ENCODE data around the gene HEXIM2. TPM values are rescaled to one million over a fixed set of nuclear protein-coding genes. Genes with fewer than 3 reads are reported as not detected.

HEXIM2 gene
- total and polyA plus RNA-seq, 2 of the 13 experiments (the other 11 are each of a cell fraction or from before 2014, with no cell fraction given), result 27.1 to 32.4 TPM

DNA sequence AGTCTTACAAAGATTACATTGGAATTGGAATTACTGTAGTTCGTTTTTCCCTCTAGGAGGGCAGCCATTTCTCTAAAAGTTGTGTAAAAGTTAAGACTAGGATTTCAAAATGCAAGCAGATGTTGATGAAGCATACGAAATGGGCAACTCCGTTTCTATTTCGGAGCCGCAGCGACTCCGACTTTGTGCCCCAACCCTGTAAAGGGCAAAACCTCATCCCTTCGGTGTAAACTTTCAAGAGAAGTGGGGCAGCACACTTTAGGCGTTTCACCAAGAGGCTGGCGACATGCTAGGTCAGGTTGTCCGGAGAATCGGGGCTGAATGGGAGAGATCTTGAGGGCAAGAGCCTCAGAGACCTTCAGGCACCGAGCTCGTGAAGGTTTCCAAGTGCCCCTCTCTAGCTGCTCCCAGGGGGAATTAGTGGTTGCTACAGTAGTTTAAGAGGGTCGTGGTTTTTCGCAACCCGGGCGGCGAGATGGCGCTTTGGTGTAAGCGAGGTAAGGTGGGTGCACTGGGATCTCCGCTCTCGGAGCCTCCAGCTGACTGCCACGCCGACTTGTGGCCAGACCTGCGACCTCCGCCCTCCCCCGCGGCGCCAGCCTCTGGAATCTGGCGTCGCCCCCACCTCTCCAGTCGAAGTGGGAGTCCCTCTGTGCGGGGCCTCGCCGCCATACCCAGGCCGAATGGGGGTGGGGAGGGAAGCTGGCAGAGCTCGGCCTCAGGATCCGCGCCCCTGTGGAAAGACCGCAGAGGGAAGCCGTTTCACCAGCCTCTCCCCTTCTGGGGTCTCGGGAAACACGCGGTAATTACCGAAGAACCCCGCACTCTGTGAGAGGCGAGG, 1.0 kb upstream of the HEXIM2 start (continued):
- no peak; the same call in 1 of the 2 replicates for TF ChIP-seq RCOR2 (CRISPR knock-in tag; IDR thresholded peaks at IDR 0.05)
- peak; percentile 92; the same call in 1 of the 2 replicates for TF ChIP-seq ZNF773 (CRISPR knock-in tag; IDR thresholded peaks at IDR 0.05; ENCODE audit: borderline replicate concordance)
- TF ChIP-seq, protein P1, sequence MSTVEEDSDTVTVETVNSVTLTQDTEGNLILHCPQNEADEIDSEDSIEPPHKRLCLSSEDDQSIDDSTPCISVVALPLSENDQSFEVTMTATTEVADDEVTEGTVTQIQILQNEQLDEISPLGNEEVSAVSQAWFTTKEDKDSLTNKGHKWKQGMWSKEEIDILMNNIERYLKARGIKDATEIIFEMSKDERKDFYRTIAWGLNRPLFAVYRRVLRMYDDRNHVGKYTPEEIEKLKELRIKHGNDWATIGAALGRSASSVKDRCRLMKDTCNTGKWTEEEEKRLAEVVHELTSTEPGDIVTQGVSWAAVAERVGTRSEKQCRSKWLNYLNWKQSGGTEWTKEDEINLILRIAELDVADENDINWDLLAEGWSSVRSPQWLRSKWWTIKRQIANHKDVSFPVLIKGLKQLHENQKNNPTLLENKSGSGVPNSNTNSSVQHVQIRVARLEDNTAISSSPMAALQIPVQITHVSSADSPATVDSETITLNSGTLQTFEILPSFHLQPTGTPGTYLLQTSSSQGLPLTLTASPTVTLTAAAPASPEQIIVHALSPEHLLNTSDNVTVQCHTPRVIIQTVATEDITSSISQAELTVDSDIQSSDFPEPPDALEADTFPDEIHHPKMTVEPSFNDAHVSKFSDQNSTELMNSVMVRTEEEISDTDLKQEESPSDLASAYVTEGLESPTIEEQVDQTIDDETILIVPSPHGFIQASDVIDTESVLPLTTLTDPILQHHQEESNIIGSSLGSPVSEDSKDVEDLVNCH (CRISPR knock-in tag; IDR thresholded peaks at IDR 0.05), result 0 out of 2 replicates have a peak, but pooled peaks have one; percentile 29
- TF ChIP-seq GATA4 (IDR thresholded peaks at IDR 0.05; ENCODE audit: borderline replicate concordance, low read depth), result no peak
- TF ChIP-seq PRDM10 (CRISPR knock-in tag; IDR thresholded peaks at IDR 0.05; ENCODE audit: low read depth), result no peak; the same call in 1 of the 2 replicates
- TF ChIP-seq SRSF9 (IDR thresholded peaks at IDR 0.05; ENCODE audit: borderline replicate concordance, insufficient read depth, low read depth, low read length, poor library complexity, severe bottlenecking), result no peak
- TF ChIP-seq MZF1 (CRISPR knock-in tag; IDR thresholded peaks at IDR 0.05; ENCODE audit: borderline replicate concordance), result no peak
- peak; percentile 89 to 98 for TF ChIP-seq HMGXB4 (CRISPR knock-in tag; IDR thresholded peaks at IDR 0.05; ENCODE audit: borderline replicate concordance in 1 of 2, low read depth in 1 of 2)
- TF ChIP-seq ZNF709 (CRISPR knock-in tag; IDR thresholded peaks at IDR 0.05), result peak; percentile 92
- TF ChIP-seq TCF7L2 (IDR thresholded peaks at IDR 0.05; ENCODE audit: low read depth, low read length), result no peak
- TF ChIP-seq ZNF292 (CRISPR knock-in tag; IDR thresholded peaks at IDR 0.05; ENCODE audit: borderline replicate concordance, low read depth), result peak; percentile 74
- TF ChIP-seq SOX13 (IDR thresholded peaks at IDR 0.05), result no peak
- TF ChIP-seq SOX13 (CRISPR knock-in tag; conservative IDR thresholded peaks at IDR 0.05 in 1 of 2, IDR thresholded peaks at IDR 0.05 in 1 of 2), result peak; percentile 41 to 48; a peak in 1 of 4 replicates
- TF ChIP-seq, protein P2, sequence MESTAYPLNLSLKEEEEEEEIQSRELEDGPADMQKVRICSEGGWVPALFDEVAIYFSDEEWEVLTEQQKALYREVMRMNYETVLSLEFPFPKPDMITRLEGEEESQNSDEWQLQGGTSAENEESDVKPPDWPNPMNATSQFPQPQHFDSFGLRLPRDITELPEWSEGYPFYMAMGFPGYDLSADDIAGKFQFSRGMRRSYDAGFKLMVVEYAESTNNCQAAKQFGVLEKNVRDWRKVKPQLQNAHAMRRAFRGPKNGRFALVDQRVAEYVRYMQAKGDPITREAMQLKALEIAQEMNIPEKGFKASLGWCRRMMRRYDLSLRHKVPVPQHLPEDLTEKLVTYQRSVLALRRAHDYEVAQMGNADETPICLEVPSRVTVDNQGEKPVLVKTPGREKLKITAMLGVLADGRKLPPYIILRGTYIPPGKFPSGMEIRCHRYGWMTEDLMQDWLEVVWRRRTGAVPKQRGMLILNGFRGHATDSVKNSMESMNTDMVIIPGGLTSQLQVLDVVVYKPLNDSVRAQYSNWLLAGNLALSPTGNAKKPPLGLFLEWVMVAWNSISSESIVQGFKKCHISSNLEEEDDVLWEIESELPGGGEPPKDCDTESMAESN (CRISPR knock-in tag; conservative IDR thresholded peaks at IDR 0.05), result no peak; the same call in 1 of the 2 replicates
- TF ChIP-seq REL (CRISPR knock-in tag; conservative IDR thresholded peaks at IDR 0.05), result peak; percentile 77
- TF ChIP-seq MEIS2 (CRISPR knock-in tag; IDR thresholded peaks at IDR 0.05), result peak; percentile 80
- TF ChIP-seq ATM (IDR thresholded peaks at IDR 0.05; ENCODE audit: borderline replicate concordance), result no peak
- no peak for TF ChIP-seq TP53 (CRISPR knock-in tag; conservative IDR thresholded peaks at IDR 0.05)
